ENCODE results near the gene CBX5.

DNA sequence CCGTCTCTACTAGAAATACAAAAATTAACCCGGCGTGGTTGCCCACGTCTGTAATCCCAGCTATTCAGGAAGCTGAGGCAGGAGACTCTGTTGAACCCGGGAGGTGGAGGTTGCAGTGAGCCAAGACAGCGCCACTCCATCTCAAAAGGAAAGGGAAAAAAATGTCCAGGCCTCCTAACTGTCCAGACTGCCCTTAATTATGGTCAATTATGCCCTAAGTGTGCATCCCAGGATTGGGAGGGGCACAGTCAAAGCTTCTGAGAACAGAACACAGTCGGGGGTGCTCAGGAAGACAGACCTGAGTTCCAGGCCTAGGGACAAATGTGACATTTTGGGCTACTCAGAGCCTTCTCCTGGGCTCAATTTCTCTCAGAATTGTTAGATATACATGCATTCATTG lies 59.4 kb downstream of the CBX5 start:
- TF ChIP-seq, protein P1, sequence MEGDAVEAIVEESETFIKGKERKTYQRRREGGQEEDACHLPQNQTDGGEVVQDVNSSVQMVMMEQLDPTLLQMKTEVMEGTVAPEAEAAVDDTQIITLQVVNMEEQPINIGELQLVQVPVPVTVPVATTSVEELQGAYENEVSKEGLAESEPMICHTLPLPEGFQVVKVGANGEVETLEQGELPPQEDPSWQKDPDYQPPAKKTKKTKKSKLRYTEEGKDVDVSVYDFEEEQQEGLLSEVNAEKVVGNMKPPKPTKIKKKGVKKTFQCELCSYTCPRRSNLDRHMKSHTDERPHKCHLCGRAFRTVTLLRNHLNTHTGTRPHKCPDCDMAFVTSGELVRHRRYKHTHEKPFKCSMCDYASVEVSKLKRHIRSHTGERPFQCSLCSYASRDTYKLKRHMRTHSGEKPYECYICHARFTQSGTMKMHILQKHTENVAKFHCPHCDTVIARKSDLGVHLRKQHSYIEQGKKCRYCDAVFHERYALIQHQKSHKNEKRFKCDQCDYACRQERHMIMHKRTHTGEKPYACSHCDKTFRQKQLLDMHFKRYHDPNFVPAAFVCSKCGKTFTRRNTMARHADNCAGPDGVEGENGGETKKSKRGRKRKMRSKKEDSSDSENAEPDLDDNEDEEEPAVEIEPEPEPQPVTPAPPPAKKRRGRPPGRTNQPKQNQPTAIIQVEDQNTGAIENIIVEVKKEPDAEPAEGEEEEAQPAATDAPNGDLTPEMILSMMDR (IDR thresholded peaks at IDR 0.05): no peak
- TF ChIP-seq EP300 (IDR thresholded peaks at IDR 0.05; ENCODE audit: borderline replicate concordance in 1 of 2, low read depth in 1 of 2, low read length in 1 of 2) (no peak), ELF1 (IDR thresholded peaks at IDR 0.05) (no peak)

All from SK-N-SH (cell line).